HG03558 (cell line): ENCODE measurements around the gene ZBTB2.
"Not testable (repeated sequence)": the region's sequence is repeated elsewhere in the genome, so short reads cannot be mapped to it uniquely, and the experiment has no call there.

ENCODE experiments used
- ATAC-seq: cut with Tn5 transposase; IDR thresholded peaks from one replicate; pipeline ENCODE4 v1.9.1; 2021; ENCODE audit warnings: moderate number of reproducible peaks; ENCODE audit not compliant: unreplicated experiment; ENCODE audit errors: extremely low read depth

Gene ZBTB2

GRCh38 chr6:151375833-151376232 is 15.5 kb downstream of the ZBTB2 start:
- ATAC-seq: no peak

GRCh38 chr6:151374036-151374683 is 17.2 kb downstream of the ZBTB2 start:
- ATAC-seq: no peak

- ATAC-seq: no peak
Measured at GRCh38 chr6:151372164-151372563, 19.2 kb downstream of the ZBTB2 start.

- ATAC-seq: no peak
Measured at GRCh38 chr6:151370509-151371078, 20.8 kb downstream of the ZBTB2 start.

GRCh38 chr6:151365233-151365632 is 26.1 kb downstream of the ZBTB2 start:
- no peak for ATAC-seq

GRCh38 chr6:151359486-151359885 is 31.9 kb downstream of the ZBTB2 start:
- no peak for ATAC-seq

GRCh38 chr6:151358475-151358874 is 32.9 kb downstream of the ZBTB2 start:
- ATAC-seq: no peak

GRCh38 chr6:151357758-151358436 is 33.5 kb downstream of the ZBTB2 start:
- no peak for ATAC-seq

- not testable (repeated sequence) for ATAC-seq
Measured at GRCh38 chr6:151356983-151357382, 34.4 kb downstream of the ZBTB2 start.

- no peak for ATAC-seq
Measured at GRCh38 chr6:151353795-151354194, 37.6 kb downstream of the ZBTB2 start.

- ATAC-seq: no peak
Measured at GRCh38 chr6:151352410-151353396, 38.7 kb downstream of the ZBTB2 start.

- ATAC-seq: no peak
Measured at GRCh38 chr6:151351731-151352130, 39.6 kb downstream of the ZBTB2 start.

GRCh38 chr6:151351146-151351700 is 40.1 kb downstream of the ZBTB2 start:
- ATAC-seq: no peak

- ATAC-seq: no peak
Measured at GRCh38 chr6:151350442-151351145, 40.8 kb downstream of the ZBTB2 start.

GRCh38 chr6:151349651-151350270 is 41.6 kb downstream of the ZBTB2 start:
- ATAC-seq: no peak

- ATAC-seq: not testable (repeated sequence)
Measured at GRCh38 chr6:151342750-151343149, 48.6 kb downstream of the ZBTB2 start.

GRCh38 chr6:151341476-151342195 is 49.7 kb downstream of the ZBTB2 start:
- ATAC-seq: no peak

- no peak for ATAC-seq
Measured at GRCh38 chr6:151340219-151340978, 51.0 kb downstream of the ZBTB2 start.
